ENCODE data around the gene RPL35. TPM values are rescaled to one million over a fixed set of nuclear protein-coding genes. Genes with fewer than 3 reads are reported as not detected.

Gene RPL35
- total and polyA plus RNA-seq, 2 donors: 2,926 to 4,941 TPM

GRCh38 chr9:124828489-124829333, 33.0 kb downstream of the RPL35 start:
- H3K4me3 ChIP-seq (ENCODE audit: low read length in 2 of 2): no peak overlapping the region
- no peaks in the 10 kb centered on the region for H3K9me3 ChIP-seq (ENCODE audit: control insufficient read depth in 2 of 2, insufficient read depth in 1 of 2, low read length in 1 of 2)
- no peaks in the 10 kb centered on the region for H3K4me1 ChIP-seq (ENCODE audit: control insufficient read depth in 2 of 2, insufficient read depth in 2 of 2, low read length in 2 of 2)
- no peaks in the 10 kb centered on the region for H3K27me3 ChIP-seq (ENCODE audit: control insufficient read depth in 2 of 2, insufficient read depth in 1 of 2, low read length in 1 of 2)
- 54% methylated on average over 2 of the region's 2 CpGs for WGBS
- H3K36me3 ChIP-seq (ENCODE audit: control insufficient read depth in 2 of 2, insufficient read depth in 2 of 2, low read length in 1 of 2): no peaks in the 10 kb centered on the region
- H3K27ac ChIP-seq (ENCODE audit: low read depth in 1 of 2, low read length in 1 of 2): no peak overlapping the region
- DNase-seq (ENCODE audit: low read depth in 6 of 9, low spot score in 9 of 9): no peak

- Histone ChIP-seq H3K27me3 (ENCODE audit: control insufficient read depth in 2 of 2, insufficient read depth in 1 of 2, low read length in 1 of 2) (no peaks in the 10 kb centered on the region), H3K4me3 (ENCODE audit: low read length in 2 of 2) (no peak overlapping the region), H3K27ac (ENCODE audit: low read depth in 1 of 2, low read length in 1 of 2) (no peak overlapping the region), H3K4me1 (ENCODE audit: control insufficient read depth in 2 of 2, insufficient read depth in 2 of 2, low read length in 2 of 2) (peaks cover 5 to 23% of the 10 kb centered on the region in 2 donors), H3K9me3 (ENCODE audit: control insufficient read depth in 2 of 2, insufficient read depth in 1 of 2, low read length in 1 of 2) (no peaks in the 10 kb centered on the region), H3K36me3 (ENCODE audit: control insufficient read depth in 2 of 2, insufficient read depth in 2 of 2, low read length in 1 of 2) (no peaks in the 10 kb centered on the region)
- DNase-seq (ENCODE audit: low read depth in 6 of 9, low spot score in 9 of 9): no peak
- 97% methylated on average over 12 of the region's 12 CpGs for WGBS
These were observed 40.8 kb downstream of the RPL35 start for GRCh38 chr9:124820698-124821623.

GRCh38 chr9:124818431-124819281, 43.1 kb downstream of the RPL35 start:
- no peaks in the 10 kb centered on the region for H3K36me3 ChIP-seq (ENCODE audit: control insufficient read depth in 2 of 2, insufficient read depth in 2 of 2, low read length in 1 of 2)
- no peak overlapping the region for H3K4me3 ChIP-seq (ENCODE audit: low read length in 2 of 2)
- H3K4me1 ChIP-seq (ENCODE audit: control insufficient read depth in 2 of 2, insufficient read depth in 2 of 2, low read length in 2 of 2): peaks cover 5 to 23% of the 10 kb centered on the region in 2 donors
- no peaks in the 10 kb centered on the region for H3K9me3 ChIP-seq (ENCODE audit: control insufficient read depth in 2 of 2, insufficient read depth in 1 of 2, low read length in 1 of 2)
- peak in 1 of 9 donors; percentile 40 for DNase-seq (ENCODE audit: low read depth in 6 of 9, low spot score in 9 of 9)
- H3K27me3 ChIP-seq (ENCODE audit: control insufficient read depth in 2 of 2, insufficient read depth in 1 of 2, low read length in 1 of 2): no peaks in the 10 kb centered on the region
- 55% methylated on average over 18 of the region's 18 CpGs for WGBS
- peak overlapping the region; percentile 34 to 69 for H3K27ac ChIP-seq (ENCODE audit: low read depth in 1 of 2, low read length in 1 of 2)

DNA sequence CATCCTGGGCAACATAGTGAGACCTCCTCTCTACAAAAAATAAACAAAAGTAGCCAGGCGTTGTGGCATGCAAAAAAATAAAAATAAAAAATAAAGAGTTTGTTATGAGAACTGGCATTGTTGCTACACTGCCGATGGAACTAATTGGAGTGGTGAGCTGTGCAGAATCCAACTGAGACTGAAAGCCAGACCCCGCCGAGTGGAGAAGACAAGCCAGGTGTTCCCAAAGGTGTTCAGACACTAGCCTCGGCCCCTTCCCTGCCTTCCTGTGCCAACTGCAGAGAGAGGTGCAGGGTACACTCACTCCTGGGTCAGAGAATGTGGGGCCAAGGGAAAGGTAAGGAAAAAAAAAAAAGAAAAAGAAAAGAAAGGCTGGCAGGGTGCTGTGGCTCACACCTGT, 46.2 kb downstream of the RPL35 start:
- no peaks in the 10 kb centered on the region for H3K9me3 ChIP-seq (ENCODE audit: control insufficient read depth in 2 of 2, insufficient read depth in 1 of 2, low read length in 1 of 2)
- H3K36me3 ChIP-seq (ENCODE audit: control insufficient read depth in 2 of 2, insufficient read depth in 2 of 2, low read length in 1 of 2): no peaks in the 10 kb centered on the region
- H3K4me1 ChIP-seq (ENCODE audit: control insufficient read depth in 2 of 2, insufficient read depth in 2 of 2, low read length in 2 of 2): peaks cover 5 to 23% of the 10 kb centered on the region in 2 donors
- WGBS: 98% methylated on average over 5 of the region's 5 CpGs
- no peak overlapping the region for H3K27ac ChIP-seq (ENCODE audit: low read depth in 1 of 2, low read length in 1 of 2)
- DNase-seq (ENCODE audit: low read depth in 6 of 9, low spot score in 9 of 9): no peak
- H3K27me3 ChIP-seq (ENCODE audit: control insufficient read depth in 2 of 2, insufficient read depth in 1 of 2, low read length in 1 of 2): no peaks in the 10 kb centered on the region
- no peak overlapping the region for H3K4me3 ChIP-seq (ENCODE audit: low read length in 2 of 2)

GRCh38 chr9:124814164-124814535, 47.6 kb downstream of the RPL35 start:
- H3K9me3 ChIP-seq (ENCODE audit: control insufficient read depth in 2 of 2, insufficient read depth in 1 of 2, low read length in 1 of 2): no peaks in the 10 kb centered on the region
- no peak for DNase-seq (ENCODE audit: low read depth in 6 of 9, low spot score in 9 of 9)
- H3K27ac ChIP-seq (ENCODE audit: low read depth in 1 of 2, low read length in 1 of 2): no peak overlapping the region
- H3K36me3 ChIP-seq (ENCODE audit: control insufficient read depth in 2 of 2, insufficient read depth in 2 of 2, low read length in 1 of 2): no peaks in the 10 kb centered on the region
- H3K27me3 ChIP-seq (ENCODE audit: control insufficient read depth in 2 of 2, insufficient read depth in 1 of 2, low read length in 1 of 2): no peaks in the 10 kb centered on the region
- H3K4me3 ChIP-seq (ENCODE audit: low read length in 2 of 2): no peak overlapping the region
- 92% methylated on average over 5 of the region's 5 CpGs for WGBS
- peaks cover 5 to 18% of the 10 kb centered on the region in 2 donors for H3K4me1 ChIP-seq (ENCODE audit: control insufficient read depth in 2 of 2, insufficient read depth in 2 of 2, low read length in 2 of 2)

DNA sequence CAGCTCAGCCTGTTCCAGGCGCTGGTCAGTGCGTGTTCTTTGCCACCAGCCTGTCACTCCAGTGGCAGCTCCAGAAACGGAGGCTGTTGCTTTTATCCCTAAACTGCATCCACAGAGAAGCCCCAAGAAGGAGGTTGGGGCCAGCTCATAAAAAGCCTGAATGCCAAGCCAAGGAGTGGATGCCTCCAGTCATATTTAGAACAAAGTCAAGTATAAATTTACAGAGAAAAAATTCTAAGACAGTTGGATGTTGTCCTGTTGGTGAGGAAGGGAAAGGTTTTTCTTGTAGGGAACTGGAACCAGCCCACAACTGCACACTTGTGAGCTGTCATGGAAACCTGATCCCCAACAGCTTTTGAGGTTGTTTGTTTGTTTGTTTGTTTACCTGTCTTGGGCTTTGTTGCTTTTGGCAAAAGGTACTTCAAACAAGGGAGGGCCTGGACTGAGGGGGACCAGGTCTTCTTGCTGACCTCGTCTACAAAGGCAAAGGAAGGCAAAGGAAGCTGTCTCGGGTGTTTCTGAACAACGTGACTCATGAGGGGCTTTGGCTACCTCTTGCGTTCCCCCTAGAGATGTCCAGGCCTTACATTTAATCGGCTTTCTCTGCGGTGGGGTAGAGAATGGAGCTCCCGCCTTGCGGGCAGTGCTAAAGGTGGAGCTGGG, 48.1 kb downstream of the RPL35 start:
- Histone ChIP-seq H3K27me3 (ENCODE audit: control insufficient read depth in 2 of 2, insufficient read depth in 1 of 2, low read length in 1 of 2) (no peaks in the 10 kb centered on the region), H3K27ac (ENCODE audit: low read depth in 1 of 2, low read length in 1 of 2) (no peak overlapping the region), H3K4me3 (ENCODE audit: low read length in 2 of 2) (no peak overlapping the region), H3K9me3 (ENCODE audit: control insufficient read depth in 2 of 2, insufficient read depth in 1 of 2, low read length in 1 of 2) (no peaks in the 10 kb centered on the region), H3K4me1 (ENCODE audit: control insufficient read depth in 2 of 2, insufficient read depth in 2 of 2, low read length in 2 of 2) (peaks cover 2 to 13% of the 10 kb centered on the region in 2 donors), H3K36me3 (ENCODE audit: control insufficient read depth in 2 of 2, insufficient read depth in 2 of 2, low read length in 1 of 2) (no peaks in the 10 kb centered on the region)
- no peak for DNase-seq (ENCODE audit: low read depth in 6 of 9, low spot score in 9 of 9)
- 94% methylated on average over 11 of the region's 11 CpGs for WGBS

GRCh38 chr9:124813041-124813440, 48.7 kb downstream of the RPL35 start:
- WGBS: 97% methylated on average over 7 of the region's 7 CpGs
- no peak overlapping the region for H3K27ac ChIP-seq (ENCODE audit: low read depth in 1 of 2, low read length in 1 of 2)

DNA sequence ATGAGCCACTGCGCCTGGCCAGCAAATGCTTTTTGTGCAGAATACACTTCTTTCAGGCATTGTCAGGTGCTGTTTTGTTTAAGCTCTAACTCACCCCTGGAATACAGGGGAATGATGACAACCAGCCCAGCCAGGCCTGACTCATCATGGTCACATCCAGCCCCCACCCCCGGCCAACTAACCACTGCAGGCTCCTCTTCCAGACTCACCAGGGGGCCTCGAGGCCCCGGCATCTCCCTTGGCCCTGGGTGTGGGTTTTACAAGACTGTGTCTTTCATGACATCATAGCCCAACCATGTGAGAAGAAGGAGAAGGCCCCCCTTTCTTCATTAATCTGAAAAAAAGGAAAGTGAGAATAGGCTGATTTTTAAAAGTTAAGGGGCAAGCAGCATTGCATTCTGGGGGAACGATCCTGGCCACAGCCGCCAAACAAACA, 49.3 kb downstream of the RPL35 start:
- 89% methylated on average over 6 of the region's 6 CpGs for WGBS
- peaks cover 0 to 1% of the 10 kb centered on the region in 2 donors for H3K4me1 ChIP-seq (ENCODE audit: control insufficient read depth in 2 of 2, insufficient read depth in 2 of 2, low read length in 2 of 2)
- H3K4me3 ChIP-seq (ENCODE audit: low read length in 2 of 2): no peak overlapping the region
- H3K36me3 ChIP-seq (ENCODE audit: control insufficient read depth in 2 of 2, insufficient read depth in 2 of 2, low read length in 1 of 2): no peaks in the 10 kb centered on the region
- no peak overlapping the region for H3K27ac ChIP-seq (ENCODE audit: low read depth in 1 of 2, low read length in 1 of 2)
- H3K27me3 ChIP-seq (ENCODE audit: control insufficient read depth in 2 of 2, insufficient read depth in 1 of 2, low read length in 1 of 2): no peaks in the 10 kb centered on the region
- DNase-seq (ENCODE audit: low read depth in 6 of 9, low spot score in 9 of 9): no peak
- no peaks in the 10 kb centered on the region for H3K9me3 ChIP-seq (ENCODE audit: control insufficient read depth in 2 of 2, insufficient read depth in 1 of 2, low read length in 1 of 2)

More at GRCh38 chr9:124813041-124813440, 48.7 kb downstream of the RPL35 start:
- no peak for DNase-seq (ENCODE audit: low read depth in 6 of 9, low spot score in 9 of 9)
- no peaks in the 10 kb centered on the region for H3K36me3 ChIP-seq (ENCODE audit: control insufficient read depth in 2 of 2, insufficient read depth in 2 of 2, low read length in 1 of 2)
- H3K4me3 ChIP-seq (ENCODE audit: low read length in 2 of 2): no peak overlapping the region
- H3K27me3 ChIP-seq (ENCODE audit: control insufficient read depth in 2 of 2, insufficient read depth in 1 of 2, low read length in 1 of 2): no peaks in the 10 kb centered on the region
- H3K4me1 ChIP-seq (ENCODE audit: control insufficient read depth in 2 of 2, insufficient read depth in 2 of 2, low read length in 2 of 2): peaks cover 0 to 7% of the 10 kb centered on the region in 2 donors
- no peaks in the 10 kb centered on the region for H3K9me3 ChIP-seq (ENCODE audit: control insufficient read depth in 2 of 2, insufficient read depth in 1 of 2, low read length in 1 of 2)

Data from thymus (tissue), 11 donors.